GM21723 (cell line): ENCODE measurements around the gene ENPP1.
A peak's percentile ranks its signal among the peaks of the same experiment; 100 is the strongest.
"Not testable (repeated sequence)": the region's sequence is repeated elsewhere in the genome, so short reads cannot be mapped to it uniquely, and the experiment has no call there.

ENCODE experiments used
- ATAC-seq: cut with Tn5 transposase; IDR thresholded peaks from one replicate; pipeline ENCODE4 v1.9.1; 2021; ENCODE audit warnings: mild to moderate bottlenecking, moderate library complexity; ENCODE audit not compliant: unreplicated experiment

Gene ENPP1

GRCh38 chr6:131911951-131912350 is 104.1 kb downstream of the ENPP1 start:
- ATAC-seq, result no peak

GRCh38 chr6:131914234-131914633 is 106.4 kb downstream of the ENPP1 start:
- no peak for ATAC-seq

- ATAC-seq, result peak; percentile 90
Measured at GRCh38 chr6:131914967-131915751, 107.3 kb downstream of the ENPP1 start.

GRCh38 chr6:131916091-131916796 is 108.4 kb downstream of the ENPP1 start:
- ATAC-seq, result not testable (repeated sequence)

DNA sequence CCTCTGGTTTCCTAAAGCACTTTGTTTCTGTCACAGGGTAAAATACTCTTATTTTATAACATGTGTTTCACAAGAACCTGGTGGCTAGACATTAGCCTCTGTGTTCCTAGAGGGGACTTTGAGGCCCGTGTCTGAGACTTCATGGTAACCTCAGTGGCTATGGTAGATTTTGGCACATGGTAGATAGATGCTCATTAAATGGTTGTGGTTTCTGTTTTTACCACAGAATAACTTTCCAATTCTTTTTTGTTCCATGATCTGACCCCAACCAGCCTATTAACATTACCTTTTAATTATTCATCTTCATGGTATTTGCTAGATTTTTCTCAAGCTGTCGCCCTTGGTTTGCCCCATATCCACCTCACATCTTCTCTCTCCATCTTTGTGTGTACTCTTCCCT is 109.0 kb downstream of the ENPP1 start:
- no peak for ATAC-seq

DNA sequence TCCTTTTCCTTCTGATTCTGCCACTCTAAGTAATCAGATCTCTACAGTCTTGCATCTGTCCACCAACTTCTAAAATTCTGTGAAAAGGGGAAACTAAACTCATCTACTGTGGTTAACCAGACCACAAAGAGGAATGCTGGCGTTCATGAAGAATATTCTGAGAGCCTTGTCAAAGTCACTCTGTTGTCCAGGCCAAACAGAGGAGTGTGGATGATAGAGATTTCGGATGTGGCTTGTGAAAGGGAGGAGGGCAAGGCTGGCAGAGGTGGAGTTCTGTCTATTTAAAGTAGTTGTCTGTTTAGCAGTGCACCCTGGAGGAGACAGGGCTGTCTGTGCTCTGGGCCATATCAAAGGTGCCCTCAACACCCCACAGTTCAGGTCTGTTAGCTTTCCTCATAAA is 109.5 kb downstream of the ENPP1 start:
- no peak for ATAC-seq

- ATAC-seq, result no peak
Measured at GRCh38 chr6:131917763-131918649, 110.2 kb downstream of the ENPP1 start.

- ATAC-seq, result no peak
Measured at GRCh38 chr6:131918650-131919355, 111.0 kb downstream of the ENPP1 start.

DNA sequence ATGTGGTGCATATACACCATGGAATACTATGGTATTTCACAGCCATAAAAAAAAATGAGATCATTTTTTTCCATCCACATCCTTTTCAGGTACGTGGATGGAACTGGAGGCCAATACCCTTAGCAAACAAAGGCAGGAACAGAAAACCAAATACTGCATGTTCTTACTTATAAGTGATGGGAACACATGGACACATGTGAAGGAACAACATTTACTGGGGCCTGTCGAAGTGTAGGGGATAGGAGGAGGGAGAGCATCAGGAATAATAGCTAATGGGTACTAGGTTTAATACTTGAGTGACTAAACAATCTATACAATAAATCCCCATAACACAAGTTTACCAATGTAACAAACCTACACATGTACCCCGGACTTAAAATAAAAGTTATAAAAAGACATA is 112.8 kb downstream of the ENPP1 start:
- ATAC-seq, result no peak

DNA sequence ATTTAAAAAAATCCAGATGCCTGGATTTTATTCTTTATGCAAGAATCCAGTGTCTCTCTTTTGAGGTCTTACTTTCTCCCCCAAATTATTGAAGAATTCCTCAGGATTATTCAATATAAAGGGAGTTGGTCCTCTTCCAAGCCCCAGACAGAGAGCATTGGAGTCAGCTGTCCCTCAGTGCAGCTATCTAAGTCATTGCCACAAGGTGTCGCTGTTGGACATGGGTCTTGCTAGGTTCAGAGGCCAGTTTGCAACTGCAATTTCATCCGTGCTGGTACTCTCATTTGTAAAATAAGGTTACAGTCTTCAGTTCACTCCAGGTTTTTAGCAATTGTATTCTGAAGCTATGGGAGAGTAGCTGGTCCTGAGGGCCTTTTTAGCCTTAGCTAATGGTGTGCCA is 115.5 kb downstream of the ENPP1 start:
- ATAC-seq, result peak; percentile 79

- ATAC-seq, result no peak
Measured at GRCh38 chr6:131924881-131925474, 117.2 kb downstream of the ENPP1 start.

GRCh38 chr6:131929264-131929663 is 121.4 kb downstream of the ENPP1 start:
- ATAC-seq, result no peak

DNA sequence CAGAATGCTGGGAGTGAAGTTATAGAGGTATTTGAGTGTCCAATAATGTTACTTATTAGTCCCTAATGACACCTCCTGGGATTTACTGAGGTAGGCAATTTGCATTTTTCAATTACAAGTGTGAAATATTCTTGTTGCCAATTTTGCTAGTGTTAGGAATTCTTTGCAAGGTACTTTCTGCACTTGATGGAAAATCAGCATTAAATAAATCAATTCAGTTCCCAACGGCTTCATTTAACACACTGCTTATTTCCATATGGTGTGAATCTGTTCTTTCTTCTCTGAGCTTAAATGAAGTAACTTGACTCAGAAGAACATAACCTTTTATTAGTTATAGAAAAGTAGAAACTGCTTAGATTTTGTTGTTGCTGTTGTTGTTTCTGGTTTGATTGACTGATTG is 122.2 kb downstream of the ENPP1 start:
- no peak for ATAC-seq

DNA sequence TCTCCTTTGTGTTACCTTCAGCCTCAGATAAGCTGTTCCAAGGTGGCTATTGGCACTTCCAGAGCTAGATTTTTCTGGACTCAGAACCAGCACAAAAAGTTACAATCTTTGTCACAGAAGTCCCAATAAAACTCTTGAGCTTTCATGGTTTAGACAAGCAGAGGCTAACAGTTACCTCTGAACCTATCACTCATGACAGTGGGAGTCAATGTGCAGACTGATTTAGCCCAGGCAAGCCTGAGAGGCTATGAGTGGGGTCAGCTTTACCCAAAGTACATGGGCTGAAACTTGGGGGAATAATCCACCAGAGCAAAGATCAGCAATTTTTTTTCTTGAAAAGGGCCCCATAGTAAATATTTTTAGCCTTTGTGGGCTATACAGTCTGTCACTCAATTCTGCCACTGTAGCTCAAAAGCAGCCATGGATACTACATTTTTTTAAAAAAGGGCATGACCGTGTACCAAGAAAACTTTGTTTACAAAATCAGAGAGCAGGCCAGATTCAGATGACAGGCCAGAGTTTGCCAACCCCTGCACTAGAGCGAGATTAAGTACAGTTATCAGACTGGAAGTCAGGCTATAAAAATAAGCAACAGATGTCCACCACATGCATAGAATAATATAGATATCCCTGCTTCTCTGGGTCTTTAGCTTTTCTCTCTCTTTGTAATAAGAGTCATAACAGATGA is 123.4 kb downstream of the ENPP1 start:
- ATAC-seq, result no peak

GRCh38 chr6:131936156-131936555 is 128.3 kb downstream of the ENPP1 start:
- no peak for ATAC-seq

DNA sequence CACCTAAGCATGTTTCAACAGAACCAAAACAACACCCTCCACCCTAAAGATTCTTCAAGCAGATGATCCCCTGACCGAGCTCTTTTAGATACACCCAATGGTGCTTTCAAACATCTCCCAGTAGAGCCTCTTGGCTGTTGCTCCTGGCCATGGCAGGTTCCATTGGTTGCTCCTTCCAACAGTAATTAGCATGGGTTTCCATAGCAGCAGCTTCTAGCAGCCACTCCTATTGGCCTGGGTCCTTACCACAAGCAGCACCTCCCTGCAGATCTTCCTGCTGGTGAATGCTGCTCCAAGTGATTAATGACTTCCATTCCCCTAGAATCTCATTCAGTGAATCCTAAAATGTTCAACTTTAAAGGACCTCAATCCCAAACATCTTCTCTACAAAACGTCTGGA is 129.4 kb downstream of the ENPP1 start:
- no peak for ATAC-seq

GRCh38 chr6:131937703-131938631 is 130.1 kb downstream of the ENPP1 start:
- ATAC-seq, result no peak
